HepG2 (cell line): Measurements from ENCODE around the gene ANKRD65. TPM values are rescaled to one million over a fixed set of nuclear protein-coding genes. Genes with fewer than 3 reads are reported as not detected.

Experiments used
- ELF4 ChIP-seq: sonication (generic); formaldehyde crosslinking; IDR thresholded peaks from 2 replicates; pipeline ENCODE4 v1.5.0; 2020; ENCODE audit warnings: missing genetic modification reagents, mild to moderate bottlenecking, moderate library complexity, borderline replicate concordance
- ERF ChIP-seq: IDR thresholded peaks from 2 replicates; pipeline ENCODE4 v1.6.1; 2018; ENCODE audit warnings: missing biosample characterization, missing genetic modification reagents
- HOXA7 ChIP-seq: sonication (generic); formaldehyde crosslinking; IDR thresholded peaks from 2 replicates; pipeline ENCODE4 v1.8.1; 2022; ENCODE audit warnings: mild to moderate bottlenecking, missing genetic modification reagents, moderate library complexity
- MXI1 ChIP-seq: IDR thresholded peaks from 3 replicates; pipeline ENCODE4 v1.6.1; 2012; ENCODE audit warnings: low read depth, low read length, inconsistent platforms, borderline replicate concordance
- NR2F6 ChIP-seq, 2 experiments: IDR thresholded peaks; 2 replicates each; pipeline ENCODE4 v1.6.1; 2016; ENCODE audit warnings: antibody characterized with exemption in 1 of 2, mild to moderate bottlenecking in 1 of 2
- TBX2 ChIP-seq: sonication (generic); formaldehyde crosslinking; IDR thresholded peaks from 2 replicates; pipeline ENCODE4 v1.5.0; 2020; ENCODE audit warnings: missing genetic modification reagents, mild to moderate bottlenecking, borderline replicate concordance
- ZFAT ChIP-seq: sonication (generic); formaldehyde crosslinking; conservative IDR thresholded peaks from 2 replicates; pipeline ENCODE4 v1.8.1; 2023; ENCODE audit warnings: missing genetic modification reagents, inconsistent platforms
- ZFP36L1 ChIP-seq: sonication (generic); formaldehyde crosslinking; IDR thresholded peaks from 2 replicates; pipeline ENCODE4 v1.8.0; 2022; ENCODE audit warnings: mild to moderate bottlenecking, missing genetic modification reagents, moderate library complexity
- ZNF10 ChIP-seq: sonication (generic); formaldehyde crosslinking; IDR thresholded peaks from 2 replicates; pipeline ENCODE4 v1.4.0; 2020; ENCODE audit warnings: mild to moderate bottlenecking, low read depth, missing genetic modification reagents, borderline replicate concordance
- ZNF12 ChIP-seq: sonication (generic); formaldehyde crosslinking; IDR thresholded peaks from 2 replicates; pipeline ENCODE4 v1.5.0; 2020; ENCODE audit warnings: missing genetic modification reagents
- ZNF24 ChIP-seq: fragments of 450-650 bp; IDR thresholded peaks from 2 replicates; pipeline ENCODE4 v1.6.1; 2017; ENCODE audit warnings: antibody characterized with exemption, mild to moderate bottlenecking
- ZNF256 ChIP-seq: sonication (generic); formaldehyde crosslinking; conservative IDR thresholded peaks from 2 replicates; pipeline ENCODE4 v1.4.0; 2020; ENCODE audit warnings: missing genetic modification reagents
- ZNF775 ChIP-seq: sonication (generic); formaldehyde crosslinking; IDR thresholded peaks from 2 replicates; pipeline ENCODE4 v1.4.0; 2020; ENCODE audit warnings: missing genetic modification reagents, mild to moderate bottlenecking, moderate library complexity, borderline replicate concordance
- ZNF878 ChIP-seq: sonication (generic); formaldehyde crosslinking; IDR thresholded peaks from 2 replicates; pipeline ENCODE4 v1.8.1; 2023; ENCODE audit warnings: mild to moderate bottlenecking, missing genetic modification reagents, moderate library complexity
- polyA plus RNA-seq, 8 experiments: library from polyadenylated mRNA; depleted of rRNA in 3 of 8; stranded (reverse) in 7 of 8; unstranded in 1 of 8; fragments of >200 nt; fragmentation: Illumina TruSeq in 4 of 8; extraction: Trizol in 4 of 8; gene quantifications; 2 replicates each; pipeline versions ENCODE4 v1.2.1 to v1.2.3, GENCODE V29; 2011 to 2016; ENCODE audit warnings: low read depth in 4 of 8, missing spikeins in 1 of 8, mixed read lengths in 1 of 8; ENCODE audit not compliant: insufficient read depth in 1 of 8
- total RNA-seq, 5 experiments: library from RNA; depleted of rRNA; stranded (reverse); fragments of >200 nt; fragmentation: Illumina TruSeq; extraction: Trizol; gene quantifications; 2 replicates each; pipeline ENCODE4 v1.2.3, GENCODE V29; 2016; ENCODE audit warnings: low read depth in 1 of 5
- TF ChIP-seq, protein P1 (sequence below): sonication (generic); formaldehyde crosslinking; IDR thresholded peaks from 2 replicates; pipeline ENCODE4 v1.5.0; 2020; ENCODE audit warnings: missing genetic modification reagents
- TF ChIP-seq, protein P2 (sequence below): IDR thresholded peaks from 2 replicates; pipeline ENCODE4 v1.6.1; 2016
- TF ChIP-seq, protein P3 (sequence below): sonication (generic); formaldehyde crosslinking; IDR thresholded peaks from 2 replicates; pipeline ENCODE4 v1.4.0; 2020; ENCODE audit warnings: missing genetic modification reagents
- TF ChIP-seq, protein P4 (sequence below): sonication (generic); formaldehyde crosslinking; IDR thresholded peaks from 2 replicates; pipeline ENCODE4 v1.8.1; 2022; ENCODE audit warnings: mild to moderate bottlenecking, missing genetic modification reagents
- TF ChIP-seq, protein P5 (sequence below): sonication (generic); formaldehyde crosslinking; IDR thresholded peaks from 2 replicates; pipeline ENCODE4 v1.5.0; 2020; ENCODE audit warnings: mild to moderate bottlenecking, missing genetic modification reagents

The ANKRD65 gene
- total and polyA plus RNA-seq, 2 of the 13 experiments (the other 11 are each of a cell fraction or from before 2014, with no cell fraction given) = 12.1 to 30.1 TPM

DNA sequence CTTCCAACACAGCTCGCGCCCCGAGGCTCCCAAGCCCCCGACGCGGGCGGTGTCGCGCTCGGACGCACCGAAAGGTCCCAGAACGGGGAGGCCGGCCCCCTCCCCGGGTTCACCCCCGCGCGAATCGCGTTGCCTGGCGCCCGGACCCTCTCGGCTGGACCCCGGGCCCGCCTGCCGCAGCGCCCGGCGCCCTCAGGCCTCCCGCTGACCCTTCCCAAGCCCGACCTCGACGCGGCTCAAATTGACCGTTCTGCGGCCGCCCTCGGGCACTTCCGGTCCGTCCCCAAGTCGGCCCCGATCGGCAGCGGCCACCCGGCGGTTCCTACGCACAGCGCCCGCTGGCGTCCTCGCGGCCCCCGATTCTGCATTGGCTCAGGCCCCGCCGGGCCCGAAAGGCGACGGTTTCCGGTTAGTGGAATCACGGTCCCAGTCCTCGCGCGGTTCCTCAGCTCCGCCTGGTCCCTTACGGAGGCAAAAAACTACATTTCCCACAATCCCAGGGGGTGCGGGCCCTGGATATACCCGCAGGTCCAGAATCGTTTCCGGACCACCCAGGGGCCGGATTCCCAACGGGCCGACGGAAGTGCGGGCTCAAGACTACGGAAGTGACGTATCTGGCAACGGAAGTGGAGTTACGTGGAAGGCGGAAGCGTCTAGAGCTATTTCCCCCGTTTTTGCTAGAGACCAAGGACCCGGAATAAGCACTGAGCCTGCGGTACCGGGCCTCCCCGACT lies 46.0 kb downstream of the ANKRD65 start, which contains the start of gene AURKAIP1 (continued):
- TF ChIP-seq ZNF775 (CRISPR knock-in tag) (no peak), ZFAT (CRISPR knock-in tag) (no peak), NR2F6 (IDR thresholded peaks at IDR 0.05) (no peak), NR2F6 (CRISPR knock-in tag; IDR thresholded peaks at IDR 0.05) (peak; percentile 76), ERF (peak; percentile 94), ZNF12 (peak; percentile 73; the same call in 1 of the 2 replicates), TBX2 (peak; percentile 93), ZNF24 (peak; percentile 82; the same call in 1 of the 2 replicates), ZNF878 (peak; percentile 89), ZNF10 (peak; percentile 51; the same call in 1 of the 2 replicates), ZFP36L1 (peak; percentile 64; the same call in 1 of the 2 replicates), MXI1 (peak; percentile 70; the same call in 2 of the 3 replicates), HOXA7 (CRISPR knock-in tag) (no peak), ELF4 (CRISPR knock-in tag) (peak; percentile 97), ZNF256 (no peak)
- TF ChIP-seq, protein P1, sequence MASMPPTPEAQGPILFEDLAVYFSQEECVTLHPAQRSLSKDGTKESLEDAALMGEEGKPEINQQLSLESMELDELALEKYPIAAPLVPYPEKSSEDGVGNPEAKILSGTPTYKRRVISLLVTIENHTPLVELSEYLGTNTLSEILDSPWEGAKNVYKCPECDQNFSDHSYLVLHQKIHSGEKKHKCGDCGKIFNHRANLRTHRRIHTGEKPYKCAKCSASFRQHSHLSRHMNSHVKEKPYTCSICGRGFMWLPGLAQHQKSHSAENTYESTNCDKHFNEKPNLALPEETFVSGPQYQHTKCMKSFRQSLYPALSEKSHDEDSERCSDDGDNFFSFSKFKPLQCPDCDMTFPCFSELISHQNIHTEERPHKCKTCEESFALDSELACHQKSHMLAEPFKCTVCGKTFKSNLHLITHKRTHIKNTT (CRISPR knock-in tag) = no peak
- TF ChIP-seq, protein P2, sequence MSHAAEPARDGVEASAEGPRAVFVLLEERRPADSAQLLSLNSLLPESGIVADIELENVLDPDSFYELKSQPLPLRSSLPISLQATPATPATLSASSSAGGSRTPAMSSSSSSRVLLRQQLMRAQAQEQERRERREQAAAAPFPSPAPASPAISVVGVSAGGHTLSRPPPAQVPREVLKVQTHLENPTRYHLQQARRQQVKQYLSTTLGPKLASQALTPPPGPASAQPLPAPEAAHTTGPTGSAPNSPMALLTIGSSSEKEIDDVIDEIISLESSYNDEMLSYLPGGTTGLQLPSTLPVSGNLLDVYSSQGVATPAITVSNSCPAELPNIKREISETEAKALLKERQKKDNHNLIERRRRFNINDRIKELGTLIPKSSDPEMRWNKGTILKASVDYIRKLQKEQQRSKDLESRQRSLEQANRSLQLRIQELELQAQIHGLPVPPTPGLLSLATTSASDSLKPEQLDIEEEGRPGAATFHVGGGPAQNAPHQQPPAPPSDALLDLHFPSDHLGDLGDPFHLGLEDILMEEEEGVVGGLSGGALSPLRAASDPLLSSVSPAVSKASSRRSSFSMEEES (CRISPR knock-in tag) = peak; percentile 73
- TF ChIP-seq, protein P3, sequence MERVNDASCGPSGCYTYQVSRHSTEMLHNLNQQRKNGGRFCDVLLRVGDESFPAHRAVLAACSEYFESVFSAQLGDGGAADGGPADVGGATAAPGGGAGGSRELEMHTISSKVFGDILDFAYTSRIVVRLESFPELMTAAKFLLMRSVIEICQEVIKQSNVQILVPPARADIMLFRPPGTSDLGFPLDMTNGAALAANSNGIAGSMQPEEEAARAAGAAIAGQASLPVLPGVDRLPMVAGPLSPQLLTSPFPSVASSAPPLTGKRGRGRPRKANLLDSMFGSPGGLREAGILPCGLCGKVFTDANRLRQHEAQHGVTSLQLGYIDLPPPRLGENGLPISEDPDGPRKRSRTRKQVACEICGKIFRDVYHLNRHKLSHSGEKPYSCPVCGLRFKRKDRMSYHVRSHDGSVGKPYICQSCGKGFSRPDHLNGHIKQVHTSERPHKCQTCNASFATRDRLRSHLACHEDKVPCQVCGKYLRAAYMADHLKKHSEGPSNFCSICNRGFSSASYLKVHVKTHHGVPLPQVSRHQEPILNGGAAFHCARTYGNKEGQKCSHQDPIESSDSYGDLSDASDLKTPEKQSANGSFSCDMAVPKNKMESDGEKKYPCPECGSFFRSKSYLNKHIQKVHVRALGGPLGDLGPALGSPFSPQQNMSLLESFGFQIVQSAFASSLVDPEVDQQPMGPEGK (CRISPR knock-in tag) = peak; percentile 94
- TF ChIP-seq, protein P4, sequence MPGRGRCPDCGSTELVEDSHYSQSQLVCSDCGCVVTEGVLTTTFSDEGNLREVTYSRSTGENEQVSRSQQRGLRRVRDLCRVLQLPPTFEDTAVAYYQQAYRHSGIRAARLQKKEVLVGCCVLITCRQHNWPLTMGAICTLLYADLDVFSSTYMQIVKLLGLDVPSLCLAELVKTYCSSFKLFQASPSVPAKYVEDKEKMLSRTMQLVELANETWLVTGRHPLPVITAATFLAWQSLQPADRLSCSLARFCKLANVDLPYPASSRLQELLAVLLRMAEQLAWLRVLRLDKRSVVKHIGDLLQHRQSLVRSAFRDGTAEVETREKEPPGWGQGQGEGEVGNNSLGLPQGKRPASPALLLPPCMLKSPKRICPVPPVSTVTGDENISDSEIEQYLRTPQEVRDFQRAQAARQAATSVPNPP = peak; percentile 72
- TF ChIP-seq, protein P5, sequence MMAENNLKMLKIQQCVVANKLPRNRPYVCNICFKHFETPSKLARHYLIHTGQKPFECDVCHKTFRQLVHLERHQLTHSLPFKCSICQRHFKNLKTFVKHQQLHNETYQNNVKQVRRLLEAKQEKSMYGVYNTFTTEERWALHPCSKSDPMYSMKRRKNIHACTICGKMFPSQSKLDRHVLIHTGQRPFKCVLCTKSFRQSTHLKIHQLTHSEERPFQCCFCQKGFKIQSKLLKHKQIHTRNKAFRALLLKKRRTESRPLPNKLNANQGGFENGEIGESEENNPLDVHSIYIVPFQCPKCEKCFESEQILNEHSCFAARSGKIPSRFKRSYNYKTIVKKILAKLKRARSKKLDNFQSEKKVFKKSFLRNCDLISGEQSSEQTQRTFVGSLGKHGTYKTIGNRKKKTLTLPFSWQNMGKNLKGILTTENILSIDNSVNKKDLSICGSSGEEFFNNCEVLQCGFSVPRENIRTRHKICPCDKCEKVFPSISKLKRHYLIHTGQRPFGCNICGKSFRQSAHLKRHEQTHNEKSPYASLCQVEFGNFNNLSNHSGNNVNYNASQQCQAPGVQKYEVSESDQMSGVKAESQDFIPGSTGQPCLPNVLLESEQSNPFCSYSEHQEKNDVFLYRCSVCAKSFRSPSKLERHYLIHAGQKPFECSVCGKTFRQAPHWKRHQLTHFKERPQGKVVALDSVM (CRISPR knock-in tag) = peak; percentile 62
